AG04450 (cell line): ENCODE measurements around the gene SCN4A. TPM values are rescaled to one million over a fixed set of nuclear protein-coding genes. Genes with fewer than 3 reads are reported as not detected.

Source experiments
- CTCF ChIA-PET: fragments of 300-600, 350-600 bp; formaldehyde crosslinking; extraction: SDS; loops from one replicate; lab custom pipeline; 2022; ENCODE audit warnings: antibody characterized with exemption, inconsistent platforms; lab: Charles Lee
- POLR2A ChIA-PET: fragments of 350-600 bp; formaldehyde crosslinking; extraction: SDS; loops from one replicate; lab custom pipeline; 2021; ENCODE audit warnings: antibody characterized with exemption, inconsistent platforms; lab: Yijun Ruan, JAX
- DNase-seq: peaks from one replicate; pipeline ENCODE4 v3.0.0-alpha.2; 2011; ENCODE audit warnings: low read depth, low spot score
- H3K27ac ChIP-seq: one replicate; pipeline ENCODE4 v1.5.1; 2012; ENCODE audit warnings: low read depth, low read length, control low read depth
- H3K27me3 ChIP-seq: one replicate; pipeline ENCODE4 v1.6.0; 2012; ENCODE audit warnings: low read length; ENCODE audit not compliant: control insufficient read depth, insufficient read depth
- H3K4me3 ChIP-seq: 2 replicates; pipeline ENCODE4 v1.5.1; 2011; ENCODE audit warnings: mild to moderate bottlenecking, low read depth, low read length, control low read depth
- H3K9me3 ChIP-seq: 2 replicates; pipeline ENCODE4 v1.5.1; 2012; ENCODE audit warnings: low read length; ENCODE audit not compliant: control insufficient read depth, insufficient read depth
- CTCF ChIP-seq: IDR thresholded peaks from 2 replicates; pipeline ENCODE4 v1.5.1; 2011; ENCODE audit warnings: low read depth, low read length, control low read depth, inconsistent platforms
- polyA plus RNA-seq: library from polyadenylated mRNA; depleted of rRNA; stranded (reverse); fragments of >200 nt; gene quantifications from 2 replicates; pipeline ENCODE4 v1.2.3, GENCODE V29; 2011

Gene SCN4A
- polyA plus RNA-seq, 1 experiment: 0.01 TPM

- no peak for DNase-seq
- Histone ChIP-seq H3K27me3 (peaks cover 9% of the 10 kb centered on the region), H3K9me3 (no peaks in the 10 kb centered on the region; the same call in 1 of the 2 replicates), H3K4me3 (no peak overlapping the region), H3K27ac (no peak overlapping the region)
- TF ChIP-seq CTCF: no peak
- ChIA-PET CTCF (interaction anchor here (1.1 to 2.0 kb wide), 2 partner anchors 51 to 60 kb away, joined by 3 to 7 read pairs; partner anchors contain the start of gene GH1), POLR2A (no interaction called here)
Measured at GRCh38 chr17:63969278-63969677, 3.4 kb downstream of the SCN4A start.

- no peak for DNase-seq
- TF ChIP-seq CTCF: no peak
- peaks cover 12% of the 10 kb centered on the region for H3K27me3 ChIP-seq
- no peak overlapping the region for H3K4me3 ChIP-seq
- H3K27ac ChIP-seq: no peak overlapping the region
- no peaks in the 10 kb centered on the region; the same call in 1 of the 2 replicates for H3K9me3 ChIP-seq
- ChIA-PET CTCF (interaction anchor here (1.0 to 2.0 kb wide), 2 partner anchors 50 to 61 kb away, joined by 3 to 7 read pairs; partner anchors contain the start of gene GH1), POLR2A (interaction anchor here (0.6 kb wide), 1 partner anchor 31 kb away, joined by 3 read pairs; no protein-coding TSS in a partner anchor)
Measured at GRCh38 chr17:63967953-63968352, 4.8 kb downstream of the SCN4A start.

- ChIA-PET POLR2A (interaction anchor here (0.6 kb wide), 1 partner anchor 230 kb away, joined by 3 read pairs; no protein-coding TSS in a partner anchor), CTCF (interaction anchor here (0.6 to 1.0 kb wide), 2 partner anchors 52 to 62 kb away, joined by 3 to 4 read pairs; no protein-coding TSS in a partner anchor)
- no peak for TF ChIP-seq CTCF
Measured at GRCh38 chr17:63966646-63967264, 6.0 kb downstream of the SCN4A start.

GRCh38 chr17:63963123-63963522 lies 9.6 kb downstream of the SCN4A start:
- ChIA-PET CTCF (interaction anchor here (0.7 kb wide), 1 partner anchor 16 kb away, joined by 3 read pairs; no protein-coding TSS in a partner anchor), POLR2A (no interaction called here)
- no peak for DNase-seq
- Histone ChIP-seq H3K4me3 (no peak overlapping the region), H3K27me3 (peaks cover 12% of the 10 kb centered on the region), H3K9me3 (peaks cover 5% of the 10 kb centered on the region; the same call in 1 of the 2 replicates), H3K27ac (no peak overlapping the region)
- TF ChIP-seq CTCF: no peak

More at GRCh38 chr17:63966646-63967264, 6.0 kb downstream of the SCN4A start:
- H3K9me3 ChIP-seq: peaks cover 3% of the 10 kb centered on the region; the same call in 1 of the 2 replicates
- H3K27me3 ChIP-seq: peaks cover 12% of the 10 kb centered on the region
- no peak overlapping the region for H3K27ac ChIP-seq
- no peak overlapping the region for H3K4me3 ChIP-seq
- DNase-seq: no peak

- TF ChIP-seq CTCF: no peak
- no peak overlapping the region for H3K27ac ChIP-seq
- H3K4me3 ChIP-seq: no peak overlapping the region
- peaks cover 9% of the 10 kb centered on the region for H3K27me3 ChIP-seq
- H3K9me3 ChIP-seq: peaks cover 5% of the 10 kb centered on the region; the same call in 1 of the 2 replicates
- ChIA-PET CTCF (interaction anchor here (1.6 to 1.7 kb wide), 2 partner anchors 15 to 43 kb away, joined by 6 to 8 read pairs; no protein-coding TSS in a partner anchor), POLR2A (interaction anchor here (0.6 kb wide), 1 partner anchor 30 kb away, joined by 4 read pairs; no protein-coding TSS in a partner anchor)
- no peak for DNase-seq
Measured at GRCh38 chr17:63962298-63962744, 10.4 kb downstream of the SCN4A start.
